SU-DHL-6 (cell line): Measurements from ENCODE around the gene ADARB2.

Experiments
- EZH2phosphoT487 ChIP-seq: fragments of 200-600 bp; sonication (generic), shearing (Covaris generic); conservative IDR thresholded peaks from 2 replicates; pipeline ENCODE4 v1.6.1; 2018; ENCODE audit warnings: mild to moderate bottlenecking, antibody characterized with exemption, low read length, moderate library complexity, mixed read lengths
- TF ChIP-seq, protein P1 (sequence below): fragments of 200-600 bp; sonication (generic); IDR thresholded peaks from one replicate; pipeline ENCODE4 v1.5.1; 2017; ENCODE audit warnings: antibody characterized with exemption, mild to moderate bottlenecking, low read length, moderate library complexity; ENCODE audit not compliant: insufficient read depth, poor library complexity, severe bottlenecking

DNA sequence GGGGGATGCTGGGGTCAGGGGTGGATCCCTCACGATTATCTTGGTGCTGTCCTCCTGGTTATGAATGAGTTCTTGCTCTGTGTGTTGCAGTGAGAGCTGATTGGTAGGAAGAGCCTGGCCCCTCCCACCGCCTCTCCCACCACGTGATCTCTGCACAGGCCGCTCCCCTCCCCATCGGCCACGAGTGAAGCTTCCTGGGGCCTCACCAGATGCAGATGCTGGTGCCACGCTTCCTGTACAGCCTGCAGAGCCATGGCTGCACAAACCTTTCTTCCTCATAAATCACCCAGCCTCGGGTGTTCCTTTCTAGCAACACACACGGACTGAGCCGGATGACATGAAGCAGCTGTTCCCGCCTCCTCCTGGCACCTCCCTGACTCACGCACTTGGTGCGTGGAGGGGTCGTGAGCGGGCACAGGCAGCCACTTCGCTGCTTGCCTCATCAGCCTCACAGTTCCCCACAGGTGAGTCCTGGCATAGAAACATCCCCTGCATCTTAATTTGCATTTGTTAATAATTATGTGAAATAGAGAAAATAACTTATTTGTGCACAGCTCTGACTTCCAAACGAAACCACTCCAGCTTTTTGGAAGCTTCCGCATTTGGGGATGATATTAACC is 210.8 kb downstream of the ADARB2 start:
- TF ChIP-seq, protein P1, sequence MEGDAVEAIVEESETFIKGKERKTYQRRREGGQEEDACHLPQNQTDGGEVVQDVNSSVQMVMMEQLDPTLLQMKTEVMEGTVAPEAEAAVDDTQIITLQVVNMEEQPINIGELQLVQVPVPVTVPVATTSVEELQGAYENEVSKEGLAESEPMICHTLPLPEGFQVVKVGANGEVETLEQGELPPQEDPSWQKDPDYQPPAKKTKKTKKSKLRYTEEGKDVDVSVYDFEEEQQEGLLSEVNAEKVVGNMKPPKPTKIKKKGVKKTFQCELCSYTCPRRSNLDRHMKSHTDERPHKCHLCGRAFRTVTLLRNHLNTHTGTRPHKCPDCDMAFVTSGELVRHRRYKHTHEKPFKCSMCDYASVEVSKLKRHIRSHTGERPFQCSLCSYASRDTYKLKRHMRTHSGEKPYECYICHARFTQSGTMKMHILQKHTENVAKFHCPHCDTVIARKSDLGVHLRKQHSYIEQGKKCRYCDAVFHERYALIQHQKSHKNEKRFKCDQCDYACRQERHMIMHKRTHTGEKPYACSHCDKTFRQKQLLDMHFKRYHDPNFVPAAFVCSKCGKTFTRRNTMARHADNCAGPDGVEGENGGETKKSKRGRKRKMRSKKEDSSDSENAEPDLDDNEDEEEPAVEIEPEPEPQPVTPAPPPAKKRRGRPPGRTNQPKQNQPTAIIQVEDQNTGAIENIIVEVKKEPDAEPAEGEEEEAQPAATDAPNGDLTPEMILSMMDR: no peak
- TF ChIP-seq EZH2phosphoT487: no peak
